GM19324 (cell line): ENCODE results near the gene THADA.

ENCODE experiments used
- ATAC-seq: cut with Tn5 transposase; IDR thresholded peaks from one replicate; pipeline ENCODE4 v1.9.1; 2021; ENCODE audit warnings: mild to moderate bottlenecking, moderate library complexity; ENCODE audit not compliant: unreplicated experiment, low FRiP score

The THADA gene

DNA sequence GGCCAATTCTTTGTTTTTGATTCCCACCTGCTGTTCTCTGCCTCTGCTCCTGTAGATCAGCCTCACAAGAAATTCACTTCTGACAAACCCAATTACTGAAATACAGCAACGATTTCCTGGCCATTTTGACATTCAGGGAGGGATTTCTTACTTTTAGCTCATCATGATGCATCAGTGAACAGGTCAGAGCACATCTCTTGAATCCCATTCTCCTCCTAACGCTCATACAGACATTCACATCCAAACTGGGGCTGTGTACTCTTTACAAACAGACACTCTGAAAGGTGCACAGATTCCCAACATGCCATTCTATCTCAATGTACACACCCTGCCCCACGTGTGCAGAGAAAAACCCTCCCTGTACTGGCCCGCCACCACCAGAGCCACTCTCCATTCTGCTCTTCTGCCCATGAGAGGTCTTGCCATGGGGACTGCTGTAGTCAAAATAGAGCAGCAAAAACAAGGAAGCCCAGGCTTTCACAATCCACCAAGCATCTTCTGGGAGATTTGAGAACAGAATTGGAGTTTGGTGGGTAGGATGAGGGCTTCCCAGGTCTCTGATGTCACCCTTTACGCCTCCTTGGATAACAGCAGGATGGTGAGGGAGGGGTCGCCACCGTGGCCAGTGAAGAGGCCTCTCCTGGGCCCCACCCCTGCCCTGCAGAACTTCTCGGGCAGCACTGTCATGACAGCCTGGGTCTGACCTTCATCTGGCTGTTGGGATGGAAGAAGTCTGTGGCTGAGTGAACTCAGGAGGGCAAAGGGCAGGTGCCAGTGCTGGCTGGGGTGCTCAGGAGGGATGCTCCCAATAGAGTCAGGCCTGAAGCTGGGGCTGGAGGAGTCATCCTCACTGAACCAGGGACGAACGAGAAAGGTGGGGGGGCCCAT, 327.5 kb downstream of the THADA start:
- ATAC-seq = no peak

DNA sequence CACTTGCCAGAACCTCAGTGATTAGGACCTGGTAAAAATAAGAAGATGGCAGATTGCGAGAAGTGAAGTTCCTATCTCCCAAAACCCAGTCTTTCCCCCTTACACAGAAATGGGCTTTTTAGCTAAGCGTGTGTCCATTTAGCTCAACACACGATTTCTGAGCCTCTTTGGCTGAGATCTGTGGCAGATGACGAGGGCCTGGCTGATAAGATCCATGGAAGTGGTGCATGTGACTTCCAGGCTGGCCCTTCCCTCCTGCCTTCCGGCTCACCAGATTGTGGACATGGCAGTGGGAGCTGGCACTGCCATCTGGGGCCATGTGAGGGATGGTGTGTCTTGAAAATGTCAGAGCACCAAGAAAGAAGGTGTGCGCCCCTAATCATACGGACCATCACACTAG, 328.5 kb downstream of the THADA start:
- ATAC-seq = no peak

DNA sequence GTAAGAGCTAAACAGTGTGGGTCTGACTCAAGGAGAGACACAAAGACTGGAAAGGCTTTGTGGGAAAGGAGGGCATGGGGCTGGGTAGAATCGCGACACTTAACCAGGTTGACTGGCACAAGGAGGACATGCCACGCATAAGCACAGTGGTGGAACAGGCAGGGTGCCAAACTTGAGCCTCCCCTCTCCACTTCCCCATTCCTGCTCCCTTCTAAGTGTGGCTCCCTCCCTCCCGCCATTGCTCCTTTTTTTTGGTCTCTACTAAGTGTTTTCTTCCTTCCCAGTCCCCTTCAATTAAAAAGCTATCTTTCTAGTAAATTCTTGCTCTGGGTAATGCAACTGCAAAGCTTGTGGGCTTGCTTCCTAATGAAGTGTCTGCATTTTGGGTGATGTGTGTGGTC, 329.1 kb downstream of the THADA start:
- ATAC-seq = no peak

DNA sequence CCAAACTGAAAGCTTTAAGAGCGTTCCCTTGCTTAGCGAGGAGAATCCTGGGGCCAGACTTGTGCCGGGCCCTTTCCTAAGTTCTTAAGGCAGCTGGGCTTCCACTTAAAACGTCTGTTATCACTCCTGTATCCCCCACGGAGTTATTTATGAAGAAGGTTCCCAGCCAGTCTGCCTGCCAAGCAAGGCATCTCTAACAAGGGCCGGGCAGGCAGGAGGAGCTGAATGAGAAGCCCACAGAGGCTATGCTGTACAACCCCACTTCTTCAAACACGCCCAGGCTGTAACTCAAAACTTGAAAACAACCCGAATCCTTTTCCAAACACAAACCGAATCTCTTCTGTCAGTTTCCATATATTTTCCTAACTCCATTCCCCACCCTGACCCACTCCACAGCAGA, 330.4 kb downstream of the THADA start:
- ATAC-seq = no peak

DNA sequence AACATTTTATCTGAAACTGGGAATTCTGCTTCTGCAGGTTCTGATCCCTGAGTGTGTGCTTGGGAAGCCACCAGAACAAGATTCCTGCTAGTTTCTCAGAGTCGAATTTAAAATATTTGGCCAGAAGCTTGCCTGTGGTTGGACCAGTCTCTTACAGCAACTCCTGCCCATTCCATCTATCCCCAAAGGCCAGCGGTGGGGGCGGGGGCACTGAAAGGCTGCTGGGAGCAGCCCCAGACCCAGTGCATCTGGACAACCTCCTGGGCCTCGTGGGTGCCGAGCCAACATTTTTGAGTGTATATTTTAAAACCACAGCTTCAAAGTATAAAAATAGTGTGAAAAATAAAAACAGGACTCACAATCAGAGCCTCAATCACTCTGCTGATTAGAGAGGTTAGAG, 330.8 kb downstream of the THADA start:
- ATAC-seq = no peak

DNA sequence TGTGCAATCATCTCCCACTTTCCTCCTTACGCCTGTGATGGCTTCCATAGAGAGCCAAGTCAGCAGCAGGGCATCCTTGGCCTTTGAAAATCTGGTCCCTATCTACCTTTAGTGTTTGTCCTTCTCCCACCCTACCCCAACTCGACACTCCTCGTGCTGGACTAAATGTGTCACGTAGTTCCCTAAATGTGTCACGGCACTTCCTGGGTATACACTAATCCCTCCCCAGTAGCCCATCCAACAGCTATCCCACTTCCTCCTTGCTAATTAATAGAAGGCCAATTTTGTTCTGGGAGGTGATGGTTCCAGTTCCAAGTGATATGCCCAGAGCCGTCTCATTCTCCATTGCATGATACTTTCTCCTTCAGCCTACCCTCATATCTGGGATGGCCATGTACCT, 332.9 kb downstream of the THADA start:
- ATAC-seq = no peak

DNA sequence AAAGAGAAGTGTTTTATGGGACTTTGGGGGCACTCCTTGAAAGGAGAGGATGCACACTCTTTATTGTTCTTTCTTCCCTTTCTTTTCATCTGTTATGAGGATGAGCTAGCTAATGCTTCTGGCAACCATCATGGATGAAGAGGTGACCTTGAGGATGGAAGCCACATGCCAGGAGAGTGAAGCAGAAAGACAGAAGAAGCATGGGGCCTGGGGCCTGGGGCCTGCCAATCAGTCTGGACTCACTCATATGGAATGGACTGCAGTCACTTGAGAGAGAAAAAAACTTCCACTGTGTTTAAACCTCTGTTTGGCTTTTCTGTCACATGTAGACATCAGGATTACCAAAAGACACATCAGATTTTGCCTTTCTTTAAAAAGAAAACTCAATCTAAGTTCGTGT, 333.6 kb downstream of the THADA start:
- no peak for ATAC-seq

DNA sequence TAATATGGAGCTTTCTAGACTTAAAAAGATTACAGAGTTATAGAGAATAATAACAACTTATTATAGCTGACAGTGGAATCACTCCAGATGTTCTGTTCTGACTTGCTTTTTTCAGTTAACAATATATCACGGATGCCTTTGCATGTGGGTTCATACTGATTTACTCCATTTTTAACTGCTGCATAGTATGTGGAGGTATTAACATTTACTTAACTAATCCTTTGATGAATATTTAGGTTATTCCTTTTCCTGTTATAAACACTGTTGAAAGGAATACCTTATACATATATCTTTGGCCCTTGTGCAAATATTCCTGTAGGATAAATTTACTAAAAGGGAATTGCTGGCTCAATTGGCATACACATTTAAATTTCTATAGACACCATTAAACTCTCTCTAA, 336.3 kb downstream of the THADA start:
- no peak for ATAC-seq

DNA sequence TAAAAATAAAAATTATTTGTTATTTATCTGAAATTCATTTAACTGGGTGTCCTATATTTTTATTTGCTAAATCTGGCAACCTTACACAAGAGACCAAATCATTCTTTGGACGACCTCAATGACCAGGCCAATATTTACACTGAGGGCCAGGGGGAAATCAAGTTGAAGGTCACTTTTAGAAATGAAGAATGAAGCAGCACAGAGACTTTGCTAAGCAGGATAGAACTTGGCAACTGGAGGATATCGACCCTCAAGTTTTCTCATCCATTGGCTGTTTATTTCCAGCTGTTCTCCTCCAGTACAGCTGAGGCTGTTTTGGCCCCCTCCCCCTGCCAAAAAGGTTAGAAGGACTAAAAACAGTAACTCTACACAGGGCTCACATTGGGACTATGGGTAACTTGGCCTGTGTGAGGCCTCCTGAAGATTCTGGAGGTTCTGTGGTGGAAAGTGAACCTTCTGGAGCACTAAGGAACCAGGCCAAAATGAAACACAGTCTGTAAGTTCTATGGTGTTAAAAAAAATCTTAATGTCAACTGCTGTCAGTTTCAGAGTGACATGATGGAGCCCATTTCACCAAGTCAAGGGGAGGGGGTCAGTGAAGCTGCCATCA, 337.2 kb downstream of the THADA start:
- ATAC-seq = no peak

DNA sequence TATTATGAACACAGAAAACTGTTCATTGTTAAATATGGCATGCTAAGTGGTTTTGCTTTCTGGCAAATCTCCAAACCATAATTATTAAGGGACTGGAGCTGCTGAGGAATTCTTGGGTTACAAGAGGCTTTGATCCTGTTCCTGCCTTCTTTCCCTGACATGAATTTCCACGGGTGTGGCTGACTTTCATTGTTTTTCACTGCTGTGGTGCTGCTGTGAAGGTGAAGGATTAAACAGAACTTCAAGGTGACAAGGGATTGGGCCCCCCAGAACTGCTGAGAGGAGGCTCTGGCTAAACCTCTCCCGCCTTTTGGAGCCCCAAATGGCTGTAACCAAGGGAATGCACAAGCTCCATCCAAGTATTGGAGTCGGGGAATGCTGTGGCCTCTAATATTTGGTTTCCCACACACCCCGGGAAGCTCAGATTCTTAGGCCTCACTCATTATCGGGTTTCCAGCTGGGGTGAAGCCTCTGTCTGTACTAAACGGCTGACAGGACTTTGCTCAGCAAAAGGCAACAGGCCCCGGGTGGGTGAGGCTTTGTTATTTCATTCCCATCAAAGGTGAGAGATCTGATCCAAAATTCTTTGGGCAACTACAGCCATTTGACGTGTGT, 340.4 kb downstream of the THADA start:
- ATAC-seq = no peak

DNA sequence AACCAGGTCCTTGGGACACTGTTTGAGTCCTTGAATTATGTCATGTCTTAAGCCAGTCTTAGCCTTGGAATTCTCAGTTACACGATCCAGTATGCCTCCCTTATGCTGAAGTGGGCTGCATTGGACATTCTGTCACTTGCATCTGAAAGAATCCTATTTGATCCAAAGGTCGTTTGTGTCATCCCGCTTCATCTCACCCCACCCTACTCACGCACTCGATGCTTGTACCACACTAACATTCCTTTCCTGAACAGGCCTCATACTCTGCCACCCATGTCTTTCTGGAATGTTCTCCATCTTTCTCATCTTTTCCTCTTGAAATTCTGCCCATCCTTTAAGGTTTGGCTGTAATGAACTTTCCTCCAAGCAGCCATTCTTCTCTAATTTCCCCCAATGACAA, 341.5 kb downstream of the THADA start:
- ATAC-seq = no peak

DNA sequence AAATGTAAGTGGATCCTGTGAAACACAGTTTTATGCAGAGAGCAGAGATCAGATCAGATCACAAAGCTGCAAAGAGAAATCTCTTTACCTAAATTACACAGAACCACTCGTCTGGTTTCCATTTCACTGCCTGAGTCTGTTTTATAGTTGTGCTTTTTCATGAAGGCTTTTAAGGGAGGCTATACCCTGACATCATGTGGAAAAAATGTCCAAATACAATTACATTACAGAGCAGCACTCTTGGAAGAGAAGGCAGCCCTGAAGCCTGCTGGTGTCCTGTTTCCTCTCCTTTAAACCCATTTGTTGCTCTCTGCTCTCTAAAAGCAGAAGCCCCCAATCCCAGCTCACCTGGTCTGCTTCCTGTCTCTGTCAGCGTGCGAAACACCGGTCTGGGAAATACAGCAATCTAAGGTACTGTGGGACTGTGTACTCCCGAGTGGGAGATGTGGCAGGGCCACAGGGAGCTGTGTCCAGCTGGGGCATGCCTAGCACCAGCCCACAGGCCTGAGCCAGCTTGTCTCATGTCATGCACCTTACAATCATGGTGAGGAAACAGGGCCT, 344.6 kb downstream of the THADA start:
- ATAC-seq = no peak

DNA sequence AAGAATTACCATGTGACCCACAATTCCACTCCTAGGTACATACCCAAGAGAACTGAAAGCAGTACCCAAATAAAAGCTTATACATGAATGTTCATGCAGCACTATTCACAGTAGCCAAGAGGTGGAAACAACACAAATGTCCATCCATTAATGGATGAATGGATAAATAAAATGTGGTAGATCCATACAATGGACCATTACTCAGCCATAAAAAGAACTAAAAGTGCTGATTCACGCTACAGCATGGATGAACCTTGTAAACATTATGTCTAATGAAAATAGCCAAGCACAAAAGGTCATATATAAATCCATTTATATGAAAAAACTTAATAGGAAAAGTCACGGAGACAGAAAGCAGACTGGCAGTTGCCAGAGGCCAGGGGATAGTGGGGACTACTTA, 345.8 kb downstream of the THADA start:
- ATAC-seq = no peak

DNA sequence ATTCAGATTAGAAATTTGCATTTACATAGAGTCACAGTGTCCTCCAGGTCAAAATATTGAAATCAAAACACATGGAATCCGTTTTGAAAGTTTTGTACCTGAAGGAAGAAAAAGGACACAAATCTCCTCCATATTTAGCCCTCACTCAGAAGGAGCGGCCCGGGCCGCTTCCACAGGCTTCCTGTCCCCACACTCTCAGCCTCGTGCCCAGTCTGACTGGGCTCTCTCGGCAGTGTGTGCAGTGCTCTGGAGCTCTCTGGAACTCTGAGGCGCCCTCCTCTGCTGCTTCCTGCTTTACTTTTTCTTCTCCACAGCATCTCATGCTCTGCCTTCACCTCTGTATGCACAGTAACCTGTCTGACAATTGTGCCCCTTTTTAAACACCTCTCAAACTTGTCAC, 347.2 kb downstream of the THADA start:
- ATAC-seq = no peak

DNA sequence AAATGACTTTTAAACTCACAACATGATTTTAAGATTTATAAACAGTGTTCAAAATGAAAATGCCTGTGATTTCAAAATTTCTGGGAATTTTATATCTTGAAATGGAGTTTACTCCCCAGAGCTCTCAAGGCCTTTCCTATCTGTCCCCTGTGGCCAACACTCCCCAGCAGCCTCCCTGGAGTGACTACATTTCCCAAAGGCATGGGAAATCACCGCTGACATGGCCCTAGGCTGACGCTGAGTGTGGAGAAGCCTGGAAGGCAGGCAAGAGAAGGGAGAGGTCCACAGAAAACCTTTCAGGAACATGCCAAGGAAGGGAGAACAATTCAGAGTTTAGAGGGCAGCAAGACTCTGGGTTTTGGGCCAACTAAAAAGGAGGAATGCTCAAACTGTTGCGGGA, 349.2 kb downstream of the THADA start:
- no peak for ATAC-seq

DNA sequence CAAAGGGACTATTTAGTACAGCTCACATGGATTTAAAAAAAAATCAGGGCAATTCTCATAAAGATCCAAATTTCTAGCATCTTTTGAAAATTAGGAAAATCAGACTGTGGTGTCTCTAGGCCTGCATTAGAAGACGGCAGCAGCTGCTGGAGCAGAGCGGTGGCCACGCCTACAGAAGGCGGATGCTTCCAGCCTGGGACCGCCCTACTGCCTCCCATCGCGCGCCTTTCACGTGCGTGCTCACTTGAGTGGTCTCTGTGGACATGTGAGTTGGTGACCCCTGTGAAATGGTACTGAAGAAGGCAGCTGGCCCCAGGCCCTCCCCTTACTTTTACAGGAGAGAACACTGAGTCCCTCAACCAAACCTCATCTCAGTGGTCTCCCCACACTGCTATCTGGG, 354.3 kb downstream of the THADA start:
- ATAC-seq = no peak

DNA sequence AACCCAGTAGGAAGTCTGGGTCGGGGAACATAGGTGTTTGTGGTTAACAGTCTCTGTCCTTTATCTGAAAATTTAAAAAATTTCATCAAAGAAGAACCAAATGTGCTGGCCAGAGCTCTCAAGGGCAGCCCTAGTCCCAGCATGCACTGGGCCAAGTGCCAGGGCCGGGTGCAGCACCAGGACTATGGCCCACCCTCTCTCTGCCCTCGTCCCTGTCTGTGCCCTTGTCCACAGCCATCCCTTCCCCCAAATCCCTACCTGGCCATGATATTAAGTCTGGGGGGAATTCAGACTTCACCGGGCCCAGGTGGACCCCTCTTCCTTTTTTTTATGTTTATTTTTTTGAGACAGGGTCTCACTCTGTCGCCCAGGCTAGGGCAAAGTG, 355.1 kb downstream of the THADA start:
- ATAC-seq = no peak

DNA sequence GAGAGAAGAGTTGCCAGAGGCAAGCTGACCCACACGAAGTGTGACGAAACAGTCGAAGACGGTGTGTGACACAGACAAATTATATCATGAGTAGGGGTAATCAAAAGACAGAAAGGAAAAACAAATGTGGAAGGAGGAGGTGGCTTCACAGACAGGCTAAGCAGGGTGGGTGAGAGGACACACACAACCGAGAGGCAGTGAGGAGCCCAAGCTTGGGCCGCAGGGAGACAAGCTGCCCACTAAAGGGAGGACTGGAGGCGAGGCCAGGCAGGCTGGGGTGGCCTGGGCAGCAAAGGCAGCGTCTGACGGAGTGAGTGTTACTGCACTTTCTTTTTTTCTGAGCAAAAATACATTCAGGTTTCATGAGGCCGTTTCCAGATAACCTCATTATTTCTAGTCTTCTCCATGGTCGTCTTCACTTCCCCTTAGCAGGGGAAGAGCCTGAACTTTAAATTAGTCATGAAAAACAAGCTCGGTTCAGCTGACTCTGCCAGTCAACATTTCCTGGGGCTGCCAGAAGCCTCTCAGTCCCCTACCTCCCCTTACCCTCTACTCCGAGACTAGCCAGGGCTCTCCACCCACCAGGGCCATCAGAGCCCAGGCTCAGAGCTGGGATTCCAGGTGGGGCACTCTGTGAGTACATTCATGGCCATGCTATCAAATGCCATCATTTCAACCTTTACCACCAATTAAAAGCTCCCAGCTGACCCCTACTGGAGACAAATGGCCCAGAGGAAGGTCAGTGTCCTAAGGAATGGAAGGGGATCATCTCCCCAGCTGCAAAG, 355.7 kb downstream of the THADA start:
- ATAC-seq = no peak

DNA sequence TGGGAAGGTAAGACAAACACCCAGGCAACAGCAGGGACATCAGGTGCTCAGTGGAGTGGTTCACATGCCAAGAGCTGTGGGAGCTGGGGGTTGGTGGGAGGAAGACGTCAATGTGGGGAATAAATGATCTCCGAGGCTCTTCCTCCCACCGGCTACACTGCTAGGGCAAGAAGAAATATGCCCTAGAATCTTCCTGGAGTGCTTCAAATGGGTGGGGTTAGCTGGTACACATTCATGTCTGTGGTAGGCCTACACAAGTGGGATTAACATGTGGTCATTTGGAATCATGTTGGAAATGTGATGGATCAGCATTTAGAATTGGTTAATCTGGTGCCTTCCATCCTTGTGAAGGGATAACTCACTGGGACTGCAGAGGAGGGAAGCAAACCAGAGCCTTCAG, 357.0 kb downstream of the THADA start:
- no peak for ATAC-seq

DNA sequence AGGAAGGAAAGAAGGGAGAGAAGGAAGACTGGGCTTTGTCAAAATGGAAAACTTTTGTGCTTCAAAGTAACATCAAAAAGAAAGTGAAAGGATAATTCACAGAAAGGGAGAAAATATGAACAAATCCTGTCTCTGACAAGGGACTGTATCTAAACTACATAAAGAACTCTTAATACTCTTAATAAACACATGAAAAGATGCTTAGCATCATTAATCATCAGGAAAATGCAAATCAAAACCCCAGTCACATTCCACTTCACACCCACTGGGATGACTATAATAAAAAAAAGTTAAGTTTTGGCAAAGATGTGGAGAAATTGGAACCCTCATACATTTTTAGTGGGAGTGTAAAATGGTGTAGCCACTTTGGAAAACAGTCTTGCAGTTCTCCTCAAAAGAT, 357.7 kb downstream of the THADA start:
- no peak for ATAC-seq
